C4-2B (cell line): Measurements from ENCODE around the gene IL10.

Source experiments
- ZFX ChIP-seq: fragments of 450-650 bp; IDR thresholded peaks from 2 replicates; pipeline ENCODE4 v1.6.1; 2017
- TF ChIP-seq, protein P1 (sequence below): fragments of 450-650 bp; conservative IDR thresholded peaks from 2 replicates; pipeline ENCODE4 v1.5.1; 2017; ENCODE audit warnings: mild to moderate bottlenecking

DNA sequence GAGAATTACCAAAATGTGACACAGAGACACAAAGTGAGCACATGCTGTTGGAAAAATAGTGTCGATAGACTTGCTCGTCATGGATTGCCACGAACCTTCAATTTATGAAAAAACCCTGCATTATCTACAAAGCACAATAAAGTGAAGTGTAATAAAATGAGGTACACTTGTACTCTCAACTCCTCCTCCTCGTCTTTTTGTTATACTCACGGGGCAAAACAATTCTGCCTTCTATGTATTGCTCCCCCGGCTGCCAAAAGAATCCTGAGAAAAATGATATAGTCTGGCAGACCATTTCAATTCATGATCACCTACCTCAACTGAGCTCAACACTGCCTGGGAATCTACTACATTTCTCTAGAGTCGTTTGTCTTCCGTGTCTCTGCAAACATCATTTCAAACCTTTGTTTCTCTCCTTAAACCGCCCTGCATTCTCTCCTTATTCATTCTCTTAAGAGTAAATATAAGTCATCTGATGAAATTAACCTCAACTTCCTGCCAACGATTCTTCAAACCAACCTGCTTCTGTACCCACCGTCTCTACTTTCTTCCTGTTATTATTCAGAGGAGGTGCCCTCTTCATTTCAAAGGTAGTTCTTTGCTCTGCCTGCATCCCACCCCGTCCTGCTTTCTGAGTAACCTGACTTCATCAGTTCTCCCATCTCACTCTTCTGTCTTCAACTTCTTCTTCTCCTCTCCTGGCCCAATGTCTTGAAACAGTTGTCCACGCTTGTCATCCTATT, 14.6 kb downstream of the IL10 start:
- TF ChIP-seq, protein P1, sequence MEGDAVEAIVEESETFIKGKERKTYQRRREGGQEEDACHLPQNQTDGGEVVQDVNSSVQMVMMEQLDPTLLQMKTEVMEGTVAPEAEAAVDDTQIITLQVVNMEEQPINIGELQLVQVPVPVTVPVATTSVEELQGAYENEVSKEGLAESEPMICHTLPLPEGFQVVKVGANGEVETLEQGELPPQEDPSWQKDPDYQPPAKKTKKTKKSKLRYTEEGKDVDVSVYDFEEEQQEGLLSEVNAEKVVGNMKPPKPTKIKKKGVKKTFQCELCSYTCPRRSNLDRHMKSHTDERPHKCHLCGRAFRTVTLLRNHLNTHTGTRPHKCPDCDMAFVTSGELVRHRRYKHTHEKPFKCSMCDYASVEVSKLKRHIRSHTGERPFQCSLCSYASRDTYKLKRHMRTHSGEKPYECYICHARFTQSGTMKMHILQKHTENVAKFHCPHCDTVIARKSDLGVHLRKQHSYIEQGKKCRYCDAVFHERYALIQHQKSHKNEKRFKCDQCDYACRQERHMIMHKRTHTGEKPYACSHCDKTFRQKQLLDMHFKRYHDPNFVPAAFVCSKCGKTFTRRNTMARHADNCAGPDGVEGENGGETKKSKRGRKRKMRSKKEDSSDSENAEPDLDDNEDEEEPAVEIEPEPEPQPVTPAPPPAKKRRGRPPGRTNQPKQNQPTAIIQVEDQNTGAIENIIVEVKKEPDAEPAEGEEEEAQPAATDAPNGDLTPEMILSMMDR: no peak
- no peak for TF ChIP-seq ZFX
